Gastroesophageal sphincter (tissue), 4 donors: ENCODE measurements around the gene UBQLN1. TPM values are rescaled to one million over a fixed set of nuclear protein-coding genes. Genes with fewer than 3 reads are reported as not detected.

ENCODE experiments used
- total RNA-seq, 4 donors: library from RNA; depleted of rRNA; stranded (reverse); fragments of >200 nt; gene quantifications; one replicate each; pipeline ENCODE4 v1.1.0, GENCODE V29; 2016

The UBQLN1 gene
- total RNA-seq, 4 donors from 2014 or later = 112 to 132 (median 117) TPM

Other genes starting within 250 kb of the UBQLN1 start
- gene FRMD3, start 169.6 kb downstream of the UBQLN1 start, total RNA-seq = 10 to 100 TPM in 2 of 4 donors, 1 to 10 TPM in 2; 6.8 to 15.1 (median 11.3) TPM
- gene IDNK, start 84.8 kb downstream of the UBQLN1 start, total RNA-seq = 10 to 100 TPM in 2 of 4 donors, 1 to 10 TPM in 2; 4.5 to 16.8 (median 8.0) TPM
- 10 to 100 TPM; 12.9 to 17.6 (median 15.1) TPM for gene GKAP1, start 109.8 kb upstream of the UBQLN1 start, total RNA-seq
- gene KIF27, start 213.5 kb upstream of the UBQLN1 start, total RNA-seq = 1 to 10 TPM; 3.9 to 6.9 (median 5.6) TPM